ENCODE results near the gene NUP85.
A peak's percentile ranks its signal among the peaks of the same experiment; 100 is the strongest.
"Not testable (repeated sequence)": the region's sequence is repeated elsewhere in the genome, so short reads cannot be mapped to it uniquely, and the experiment has no call there.

Gene NUP85

GRCh38 chr17:75242461-75243042 is 37.1 kb downstream of the NUP85 start:
- no peak for DNase-seq

- DNase-seq = no peak
Measured at GRCh38 chr17:75244133-75244866, 38.8 kb downstream of the NUP85 start.

- DNase-seq = no peak
Measured at GRCh38 chr17:75245011-75245410, 39.5 kb downstream of the NUP85 start.

GRCh38 chr17:75246404-75246803 is 40.9 kb downstream of the NUP85 start:
- no peak for DNase-seq

- DNase-seq = no peak
Measured at GRCh38 chr17:75249564-75249963, 44.1 kb downstream of the NUP85 start.

GRCh38 chr17:75250009-75250471 is 44.6 kb downstream of the NUP85 start:
- no peak for DNase-seq

GRCh38 chr17:75252039-75252816 is 46.7 kb downstream of the NUP85 start:
- no peak for DNase-seq

- DNase-seq = not testable (repeated sequence)
Measured at GRCh38 chr17:75255954-75256698, 50.6 kb downstream of the NUP85 start.

GRCh38 chr17:75257228-75257627 is 51.7 kb downstream of the NUP85 start:
- not testable (repeated sequence) for DNase-seq

- no peak for DNase-seq
Measured at GRCh38 chr17:75260641-75261335, 55.3 kb downstream of the NUP85 start.

- DNase-seq = peak; percentile 91 to 92
Measured at GRCh38 chr17:75261336-75262111, 56.0 kb downstream of the NUP85 start, which contains the start of the genes GGA3 and MRPS7. Gene GGA3, minus strand, starts transcription at chr17:75261606. Its CDS starts 19 bp downstream, at chr17:75261587. Gene MRPS7, plus strand, starts transcription at chr17:75261879. Its CDS starts 22 bp downstream, at chr17:75261901.

GRCh38 chr17:75262112-75262606 is 56.7 kb downstream of the NUP85 start:
- DNase-seq = no peak

- no peak for DNase-seq
Measured at GRCh38 chr17:75263055-75263454, 57.6 kb downstream of the NUP85 start.

GRCh38 chr17:75265614-75266315 is 60.3 kb downstream of the NUP85 start:
- DNase-seq = no peak

GRCh38 chr17:75266316-75267152 is 61.1 kb downstream of the NUP85 start:
- DNase-seq = no peak

- no peak for DNase-seq
Measured at GRCh38 chr17:75267153-75267410, 61.6 kb downstream of the NUP85 start.

- DNase-seq = no peak
Measured at GRCh38 chr17:75267411-75268232, 62.1 kb downstream of the NUP85 start.

- DNase-seq = no peak
Measured at GRCh38 chr17:75269844-75270217, 64.4 kb downstream of the NUP85 start.
